COR-L47 (cell line): ENCODE data around the gene CDH6.
A peak's percentile ranks its signal among the peaks of the same experiment; 100 is the strongest.

Experiments
- DNase-seq: peaks from one replicate; lab custom pipeline; 2025; lab: John Stamatoyannopoulos, UW

CDH6 gene

GRCh38 chr5:31197183-31197582, 3.7 kb downstream of the CDH6 start:
- DNase-seq = no peak

DNA sequence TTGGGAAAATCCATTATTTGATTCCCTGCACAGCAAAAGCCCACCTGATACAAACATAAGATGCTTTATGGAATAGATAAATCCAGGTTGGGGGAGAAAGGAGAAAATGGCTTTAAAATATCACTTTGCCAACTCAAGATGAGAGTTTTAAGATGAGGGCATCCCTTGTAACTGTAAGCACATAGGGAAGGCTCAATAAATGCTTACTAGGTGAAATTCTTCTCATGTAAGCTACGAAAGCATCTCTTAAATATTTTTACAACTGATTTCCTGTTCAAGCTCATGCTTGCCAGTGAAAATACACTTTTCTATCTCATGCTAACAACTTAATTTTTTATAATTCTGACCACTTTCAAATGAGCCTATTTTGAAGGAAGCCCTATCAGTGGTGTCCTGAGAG, 11.5 kb downstream of the CDH6 start:
- no peak for DNase-seq

DNA sequence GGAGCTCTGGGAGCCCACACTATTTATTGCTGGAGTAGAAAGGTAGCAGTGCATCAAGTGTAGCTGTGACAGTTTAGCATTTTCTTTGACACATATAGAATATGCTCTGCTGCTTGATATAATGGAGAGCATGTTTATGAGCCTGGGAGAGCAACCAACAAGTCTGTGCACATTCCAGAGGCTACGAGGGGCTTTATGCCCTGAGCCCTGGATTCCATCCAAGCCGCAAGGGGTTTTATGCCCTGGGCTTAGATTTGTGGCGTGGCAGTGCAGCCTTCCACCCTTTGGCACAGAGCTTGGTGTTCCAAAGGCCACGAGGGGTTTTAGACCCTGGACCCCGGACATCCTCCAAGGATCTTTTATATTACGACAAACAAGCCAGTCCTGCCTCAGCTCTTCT, 14.6 kb downstream of the CDH6 start:
- DNase-seq = no peak

GRCh38 chr5:31209334-31209733, 15.8 kb downstream of the CDH6 start:
- no peak for DNase-seq

- DNase-seq = no peak
These were observed 17.6 kb downstream of the CDH6 start for GRCh38 chr5:31211098-31211497.

DNA sequence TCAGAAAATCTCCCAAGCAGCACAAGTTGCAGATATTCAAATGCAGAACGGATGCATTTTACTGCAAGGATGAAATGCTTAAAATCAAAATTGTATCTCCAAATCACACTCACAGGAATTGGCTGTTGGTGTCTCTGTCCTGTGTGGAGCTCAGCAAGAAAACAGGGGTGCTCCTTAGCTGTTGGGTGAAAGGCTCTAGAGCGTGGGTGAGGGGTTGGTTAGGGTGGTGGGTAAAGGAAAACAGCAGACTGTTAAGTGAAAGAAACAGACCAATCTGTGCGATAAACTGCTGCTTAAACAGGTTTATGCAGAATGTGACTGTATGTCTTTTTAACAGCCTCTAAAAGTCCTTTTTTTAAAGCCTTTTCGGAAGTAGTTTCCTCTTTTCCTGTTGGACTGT, 19.8 kb downstream of the CDH6 start:
- DNase-seq = no peak

DNA sequence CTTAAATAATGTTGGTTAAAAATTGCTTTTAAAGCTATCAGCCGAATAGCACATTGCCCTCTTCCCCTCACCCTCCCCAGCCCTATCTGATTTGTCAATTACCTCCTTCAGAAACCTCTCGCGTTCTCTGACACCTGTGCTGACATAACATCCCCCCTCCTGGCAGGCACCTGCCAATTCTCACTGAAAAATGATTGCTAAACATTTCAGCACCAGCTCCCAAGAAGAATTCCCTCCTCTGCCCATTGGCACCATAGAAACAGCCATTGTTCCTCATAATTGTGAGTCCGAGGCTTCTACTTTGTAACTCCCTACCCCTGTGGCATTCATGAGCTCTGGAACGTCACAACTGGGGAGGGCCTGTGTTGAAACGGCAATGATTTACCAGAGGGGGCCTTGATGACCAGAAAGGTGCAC, 20.2 kb downstream of the CDH6 start:
- peak; percentile 71 for DNase-seq

DNA sequence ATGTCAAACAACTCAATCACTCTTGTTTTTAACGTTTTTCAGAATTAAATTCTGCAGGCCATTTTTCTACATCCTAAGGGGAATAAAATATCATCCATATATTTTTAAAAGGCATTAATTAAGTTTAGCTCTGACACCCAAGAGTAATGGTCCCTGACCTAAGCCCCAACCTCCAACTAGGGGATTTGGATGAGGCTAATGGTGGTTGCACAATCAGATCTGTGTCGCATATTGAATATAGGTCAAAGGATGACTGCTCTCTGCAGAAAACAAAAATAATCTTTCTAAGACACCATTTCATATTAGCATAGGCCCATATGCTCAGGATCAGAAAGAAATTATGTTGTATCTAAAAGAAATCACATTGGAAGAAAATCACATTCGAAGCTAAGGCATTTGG, 20.7 kb downstream of the CDH6 start:
- DNase-seq = no peak

DNA sequence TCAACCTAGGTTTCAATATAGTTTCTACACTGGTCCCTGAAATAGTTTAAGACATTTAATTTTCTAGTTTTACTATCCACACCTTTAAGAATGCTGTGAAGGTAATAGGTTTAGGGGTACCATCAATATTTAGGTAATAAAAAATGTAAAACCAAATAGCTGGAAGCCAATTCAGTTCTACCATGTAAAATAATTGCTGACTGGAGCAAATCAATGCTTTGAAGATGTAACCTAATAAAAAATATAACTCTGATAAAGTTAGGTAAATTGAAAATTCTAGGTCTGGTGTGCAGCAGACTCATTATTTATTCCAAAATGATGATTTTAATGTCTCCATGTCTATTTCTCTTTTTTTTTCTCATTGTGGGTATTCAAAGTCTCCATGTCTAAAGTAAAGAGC, 21.8 kb downstream of the CDH6 start:
- no peak for DNase-seq

GRCh38 chr5:31217446-31217845, 24.0 kb downstream of the CDH6 start:
- DNase-seq = no peak

DNA sequence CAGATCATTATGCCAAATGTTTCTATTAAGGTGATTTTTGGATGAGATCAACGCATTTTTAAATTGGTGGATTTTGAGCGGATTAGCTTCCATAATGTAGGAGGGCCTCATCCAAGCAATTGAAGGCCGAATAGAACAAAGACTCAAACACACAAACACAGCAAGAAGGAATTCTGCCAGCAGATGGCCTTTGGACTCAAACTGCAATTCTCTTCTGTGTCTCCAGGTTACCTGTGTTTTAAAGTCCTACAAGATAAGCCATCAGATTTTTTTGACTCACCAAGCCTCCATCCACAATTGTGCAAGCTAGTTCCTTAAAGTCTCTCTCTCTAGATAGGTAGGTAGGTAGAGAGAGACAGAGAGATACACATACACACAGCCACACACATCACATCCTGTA, 25.5 kb downstream of the CDH6 start:
- DNase-seq = no peak

DNA sequence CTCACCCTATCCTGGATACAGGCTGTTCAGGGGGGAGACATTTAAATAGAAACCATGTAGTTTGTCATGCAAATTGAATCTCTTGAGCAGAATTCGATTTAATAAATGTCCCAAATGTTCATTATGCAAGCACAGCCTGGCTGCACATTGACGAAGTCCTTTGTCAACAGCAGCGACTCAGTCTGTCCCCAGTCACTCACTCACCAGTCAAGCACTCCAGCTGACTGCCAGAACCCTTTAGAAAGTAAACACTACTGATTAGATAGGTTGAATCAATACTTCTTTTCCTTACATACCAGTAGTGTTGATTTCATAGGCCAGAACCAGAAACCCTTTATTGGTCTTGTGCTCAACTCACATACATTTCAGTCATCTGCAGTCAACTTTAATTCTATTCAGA, 27.5 kb downstream of the CDH6 start:
- no peak for DNase-seq

DNA sequence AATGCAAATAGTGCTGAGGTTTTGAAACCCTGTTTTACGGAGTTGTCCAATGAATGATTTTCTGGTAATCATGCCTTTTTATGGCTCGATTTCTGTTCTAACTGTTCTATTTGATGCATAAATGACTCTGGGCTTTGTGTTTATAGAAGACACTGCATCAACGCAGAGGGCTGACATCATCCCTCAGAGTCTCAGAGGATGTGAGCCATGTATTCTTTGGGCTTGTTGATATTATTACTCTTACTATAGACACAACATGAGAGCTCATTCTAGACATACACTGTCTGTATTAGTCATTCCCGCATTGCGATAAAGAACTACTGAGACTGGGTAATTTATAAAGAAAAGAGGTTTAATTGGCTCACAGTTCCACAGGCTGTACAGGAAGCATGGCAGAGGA, 31.6 kb downstream of the CDH6 start:
- no peak for DNase-seq

- no peak for DNase-seq
These were observed 32.1 kb downstream of the CDH6 start for GRCh38 chr5:31225613-31226012.

DNA sequence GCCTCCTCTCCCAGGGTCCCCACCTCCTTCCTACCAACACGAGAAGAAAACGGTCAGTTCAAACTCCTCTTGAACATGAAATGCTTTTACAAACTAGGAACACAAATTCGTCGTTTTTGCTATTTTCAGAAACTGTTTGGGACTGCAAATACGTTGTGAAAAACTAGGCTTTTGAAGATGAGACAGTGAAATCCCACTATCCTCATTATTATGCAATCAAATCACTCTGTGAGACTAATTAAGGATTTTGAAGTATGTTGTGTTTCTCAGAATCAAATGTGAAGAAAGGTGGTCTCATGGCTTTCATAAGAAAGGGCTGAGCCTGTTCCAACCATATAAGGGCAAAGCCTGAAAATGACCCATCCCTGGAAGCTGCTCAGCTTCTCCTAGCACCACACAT, 33.2 kb downstream of the CDH6 start:
- DNase-seq = no peak

GRCh38 chr5:31229266-31229665, 35.8 kb downstream of the CDH6 start:
- DNase-seq = no peak

DNA sequence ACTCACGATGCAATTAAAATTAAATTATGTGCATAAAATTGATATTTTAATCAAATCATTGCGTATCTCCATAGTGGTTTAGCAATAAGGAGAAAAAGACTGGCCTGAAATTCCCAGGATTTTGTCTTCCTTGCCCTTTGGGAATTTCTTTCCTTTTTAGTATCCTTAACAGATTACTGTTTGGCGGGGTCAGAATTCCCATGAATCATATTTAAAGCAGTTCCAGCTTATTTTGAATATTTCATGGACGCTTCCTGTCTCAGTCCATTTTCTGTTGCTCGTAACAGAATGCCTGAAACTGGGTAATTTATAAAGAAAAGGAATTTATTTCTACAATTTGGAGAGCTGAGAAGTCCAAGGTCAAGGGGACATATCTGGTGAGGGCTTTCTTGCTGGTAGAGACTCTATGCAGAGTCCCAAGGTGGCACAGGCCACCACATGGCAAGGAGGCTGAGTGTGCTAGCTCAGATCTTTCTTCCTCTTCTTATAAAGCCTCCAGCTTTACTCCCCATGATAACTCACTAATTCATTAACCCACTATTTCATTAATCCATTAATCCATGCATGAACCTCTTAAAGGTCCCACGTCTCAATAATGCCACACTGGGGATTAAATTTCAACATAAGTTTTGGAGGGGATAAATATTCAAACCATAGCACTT, 37.8 kb downstream of the CDH6 start:
- DNase-seq = no peak

DNA sequence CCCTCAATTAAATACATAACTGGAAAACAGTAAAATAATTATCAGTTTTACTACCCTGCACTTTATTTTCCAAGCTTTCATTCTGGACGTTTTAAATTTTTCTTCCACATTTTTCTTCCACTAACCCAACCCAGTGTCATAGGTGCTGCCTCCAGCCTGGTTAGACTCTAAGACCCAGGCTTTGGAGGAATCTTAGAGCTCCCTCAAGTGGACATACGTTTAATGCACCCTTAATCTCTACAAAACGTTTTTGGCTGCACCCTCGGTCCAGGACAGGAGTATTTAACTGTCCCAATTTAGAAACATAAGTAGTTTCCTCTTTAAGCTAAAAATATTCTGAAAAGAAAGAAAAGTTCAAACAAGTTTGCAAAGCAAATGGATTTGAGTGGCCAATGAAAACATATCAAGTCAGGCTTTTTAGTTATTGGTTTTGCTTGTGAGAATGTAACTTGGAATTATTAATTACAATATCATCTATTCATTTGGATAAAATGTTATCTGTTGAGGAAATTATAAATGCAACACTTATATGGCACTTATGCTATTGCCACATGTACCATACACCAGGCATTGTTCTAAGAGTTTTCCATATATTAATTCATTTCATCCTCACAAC, 38.9 kb downstream of the CDH6 start:
- peak; percentile 47 for DNase-seq

DNA sequence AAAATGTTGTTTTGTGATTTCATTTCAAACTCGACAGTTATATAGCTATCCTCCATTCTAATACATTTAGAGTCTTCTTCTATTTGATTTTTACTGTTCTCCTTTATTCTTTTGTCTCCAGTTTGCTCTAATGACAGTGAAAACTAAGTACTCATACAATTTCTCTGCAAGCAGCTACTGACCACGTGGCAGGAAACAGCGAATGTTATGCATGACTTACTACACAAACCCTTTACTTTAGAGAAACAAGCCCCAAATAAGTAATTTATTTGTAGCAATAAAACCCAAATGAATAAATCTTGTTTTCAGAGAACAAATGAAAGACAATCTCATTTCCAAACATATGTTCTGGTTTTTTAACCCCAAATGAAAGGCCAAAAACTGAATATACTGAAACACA, 41.9 kb downstream of the CDH6 start:
- DNase-seq = no peak

GRCh38 chr5:31236339-31236738, 42.9 kb downstream of the CDH6 start:
- DNase-seq = no peak

DNA sequence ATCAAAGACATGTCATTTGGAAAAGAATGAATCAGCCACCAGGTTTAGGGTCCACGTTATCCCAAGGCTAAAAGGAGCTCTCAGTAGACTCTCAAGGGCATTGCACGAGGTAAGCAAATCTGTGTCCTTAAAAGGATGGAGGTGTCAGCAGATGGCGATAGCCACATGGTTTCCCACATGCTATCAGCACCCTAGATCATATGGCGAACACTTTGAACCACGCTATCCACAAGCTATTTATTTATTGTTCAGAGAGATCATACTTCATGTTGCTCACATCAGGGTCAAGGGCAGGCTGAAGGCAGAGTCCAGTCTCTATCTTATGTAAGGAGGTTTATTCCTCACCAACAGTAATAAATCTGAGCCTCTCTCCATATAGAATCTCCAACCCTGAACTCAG, 43.7 kb downstream of the CDH6 start:
- DNase-seq = no peak

GRCh38 chr5:31238497-31238896, 45.0 kb downstream of the CDH6 start:
- no peak for DNase-seq

GRCh38 chr5:31244921-31245320, 51.4 kb downstream of the CDH6 start:
- DNase-seq = no peak

- DNase-seq = no peak
These were observed 53.9 kb downstream of the CDH6 start for GRCh38 chr5:31247381-31247780.
